NB4 (cell line): ENCODE data around the gene PDHA1.

ENCODE experiments used
- DNase-seq: peaks from one replicate; pipeline ENCODE4 v3.0.0; 2010; ENCODE audit warnings: low read depth
- H3K4me3 ChIP-seq: one replicate; pipeline ENCODE4 v1.5.1; 2011; ENCODE audit warnings: mild to moderate bottlenecking, low read depth, low read length, moderate library complexity
- CTCF ChIP-seq: IDR thresholded peaks from one replicate; pipeline ENCODE4 v1.5.1; 2012; ENCODE audit warnings: low read depth, low read length
- MAX ChIP-seq: IDR thresholded peaks from 2 replicates; pipeline ENCODE4 v1.6.1; 2011; ENCODE audit warnings: low read depth, low read length
- MYC ChIP-seq: IDR thresholded peaks from 2 replicates; pipeline ENCODE4 v1.6.1; 2011; ENCODE audit warnings: low read depth, low read length
- POLR2A ChIP-seq: IDR thresholded peaks from 2 replicates; pipeline ENCODE4 v1.6.1; 2011; ENCODE audit warnings: mild to moderate bottlenecking; ENCODE audit not compliant: insufficient read length; ENCODE audit errors: extremely low read depth

PDHA1 gene

GRCh38 chrX:19392078-19392477 lies 48.4 kb downstream of the PDHA1 start:
- TF ChIP-seq MYC (no peak), MAX (no peak), POLR2A (no peak), CTCF (no peak)

GRCh38 chrX:19392703-19393102 lies 49.0 kb downstream of the PDHA1 start:
- TF ChIP-seq CTCF, result no peak
- no peak for TF ChIP-seq POLR2A
- no peak for TF ChIP-seq MAX
- no peak for TF ChIP-seq MYC
- no peak for DNase-seq
- no peak overlapping the region for H3K4me3 ChIP-seq

More at GRCh38 chrX:19392078-19392477, 48.4 kb downstream of the PDHA1 start:
- H3K4me3 ChIP-seq, result no peak overlapping the region
- DNase-seq, result no peak

GRCh38 chrX:19403696-19404095 lies 60.0 kb downstream of the PDHA1 start:
- no peak overlapping the region for H3K4me3 ChIP-seq
- DNase-seq, result peak; percentile 11
- no peak for TF ChIP-seq POLR2A
- TF ChIP-seq CTCF, result no peak
- no peak for TF ChIP-seq MAX
- TF ChIP-seq MYC, result no peak

- no peak overlapping the region for H3K4me3 ChIP-seq
- TF ChIP-seq POLR2A, result no peak
- TF ChIP-seq MAX, result no peak
- no peak for TF ChIP-seq MYC
- TF ChIP-seq CTCF, result no peak
- no peak for DNase-seq
Observed at GRCh38 chrX:19410259-19410658, 66.5 kb downstream of the PDHA1 start.
